Measurements from ENCODE around the gene HS1BP3. TPM values are rescaled to one million over a fixed set of nuclear protein-coding genes. Genes with fewer than 3 reads are reported as not detected.
A peak's percentile ranks its signal among the peaks of the same experiment; 100 is the strongest.

HS1BP3 gene
- polyA plus RNA-seq, 1 donor: 10.3 TPM

GRCh38 chr2:20617081-20617575 is 33.8 kb downstream of the HS1BP3 start:
- peak; percentile 58 for DNase-seq

DNA sequence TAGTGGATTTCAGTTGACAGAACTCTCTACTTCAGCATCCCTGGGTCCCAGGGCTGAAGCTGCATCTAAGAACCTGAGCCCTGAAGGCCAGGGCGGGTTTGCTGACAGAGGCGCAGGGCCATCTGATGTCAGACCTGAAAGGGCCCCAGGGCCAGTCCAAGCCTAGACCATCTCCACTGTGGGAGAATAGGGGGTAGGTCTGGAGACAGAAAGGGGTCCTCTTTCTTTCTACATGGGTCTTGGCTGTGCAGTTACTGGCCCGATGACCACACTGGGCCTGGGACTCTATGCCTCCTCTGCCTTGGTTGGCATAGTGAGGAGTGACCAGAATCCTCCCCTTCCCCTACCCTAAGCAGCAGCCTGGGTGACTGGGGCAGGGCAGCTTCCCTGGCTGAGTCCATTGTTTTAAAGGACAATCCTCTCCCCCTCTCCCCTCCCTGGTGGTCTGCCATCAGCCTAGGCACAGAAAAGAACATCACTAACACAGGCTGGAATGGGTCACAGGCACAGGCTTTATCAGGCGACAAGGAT is 34.5 kb downstream of the HS1BP3 start:
- DNase-seq: no peak

DNA sequence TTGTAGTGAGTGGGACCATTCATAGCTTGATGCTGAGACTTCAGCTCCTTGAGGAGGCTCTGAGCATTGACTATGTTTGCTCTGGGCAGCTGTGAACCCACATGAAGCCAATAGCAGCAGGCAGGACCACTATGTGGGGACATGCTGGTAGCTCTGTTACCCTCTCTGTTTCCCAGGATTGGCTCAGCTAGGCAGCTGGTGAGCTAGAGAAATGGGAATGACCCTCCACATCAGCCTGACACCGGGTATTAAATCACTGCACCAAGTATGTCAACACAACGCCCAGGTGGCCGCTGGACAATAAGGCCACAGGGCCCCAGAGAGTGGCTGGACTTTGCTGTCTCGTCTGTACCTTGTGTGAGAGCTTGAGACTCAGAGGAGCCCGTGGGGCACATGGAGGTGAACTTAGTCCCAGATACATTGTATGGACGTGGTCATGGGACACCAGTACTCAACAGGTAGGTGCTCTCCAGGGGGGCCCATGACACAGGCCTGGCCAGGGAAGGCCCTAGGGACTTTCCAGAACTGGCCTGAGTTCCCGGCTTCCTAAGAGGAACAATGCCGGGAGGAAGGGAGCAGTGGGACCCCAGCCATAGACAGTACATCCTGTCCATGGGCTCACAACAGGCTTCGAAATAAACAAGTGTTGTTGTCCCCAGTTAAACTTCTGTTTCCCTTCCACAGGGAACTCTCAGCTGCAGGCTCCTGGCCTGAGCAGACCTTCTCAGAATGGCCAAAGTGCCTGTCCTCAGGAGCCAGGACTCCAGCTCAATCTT is 35.2 kb downstream of the HS1BP3 start:
- DNase-seq: no peak

- no peak for DNase-seq
These were observed 35.8 kb downstream of the HS1BP3 start for GRCh38 chr2:20615068-20615465.

GRCh38 chr2:20614201-20615067 is 36.5 kb downstream of the HS1BP3 start:
- DNase-seq: no peak

DNA sequence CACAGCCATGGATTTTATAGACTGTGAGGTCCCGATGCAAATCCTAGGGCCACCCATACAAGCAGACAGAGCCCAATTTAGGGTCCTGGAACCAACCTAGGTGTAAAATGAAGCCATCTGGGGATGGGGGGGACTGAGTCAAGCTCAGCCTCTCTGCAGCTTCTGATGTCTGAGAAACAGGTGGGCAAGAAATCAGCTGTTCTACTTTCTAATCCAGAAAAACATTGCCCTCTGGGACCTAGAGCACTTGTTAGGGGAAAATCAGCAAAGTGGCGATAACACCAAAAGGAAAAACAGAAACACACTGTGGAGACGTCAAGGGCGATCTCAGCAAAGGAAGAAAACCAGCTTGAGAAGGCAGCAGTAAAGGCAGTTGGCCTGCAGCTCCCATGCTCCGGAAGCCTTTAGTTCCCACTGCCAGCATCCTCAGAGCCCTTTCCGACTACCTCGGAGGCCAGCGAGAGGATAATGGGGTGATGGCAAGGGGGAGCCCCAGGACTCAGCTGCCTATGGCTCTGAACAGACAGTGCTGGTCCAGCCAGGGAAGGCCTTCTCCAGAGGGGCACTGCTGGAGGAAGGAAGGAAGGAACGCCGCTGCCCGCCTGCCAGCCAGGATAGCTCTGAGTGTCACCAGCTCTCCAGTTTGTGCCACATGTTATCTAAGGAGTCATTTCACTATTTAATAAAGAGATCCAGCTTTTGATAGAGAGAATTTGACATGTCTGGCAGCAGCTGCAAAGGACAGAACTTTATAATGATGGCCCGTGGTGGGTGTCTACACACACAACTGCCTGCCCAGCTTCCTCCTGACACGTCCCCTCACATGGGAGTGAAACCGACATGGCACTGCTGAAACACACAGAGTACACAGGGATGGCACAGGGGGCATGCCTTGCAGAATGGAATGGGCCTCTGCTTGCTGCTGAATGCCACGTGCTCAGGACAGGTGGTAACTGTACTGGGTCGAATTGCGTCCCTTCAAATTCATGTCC is 37.7 kb downstream of the HS1BP3 start:
- DNase-seq: no peak

DNA sequence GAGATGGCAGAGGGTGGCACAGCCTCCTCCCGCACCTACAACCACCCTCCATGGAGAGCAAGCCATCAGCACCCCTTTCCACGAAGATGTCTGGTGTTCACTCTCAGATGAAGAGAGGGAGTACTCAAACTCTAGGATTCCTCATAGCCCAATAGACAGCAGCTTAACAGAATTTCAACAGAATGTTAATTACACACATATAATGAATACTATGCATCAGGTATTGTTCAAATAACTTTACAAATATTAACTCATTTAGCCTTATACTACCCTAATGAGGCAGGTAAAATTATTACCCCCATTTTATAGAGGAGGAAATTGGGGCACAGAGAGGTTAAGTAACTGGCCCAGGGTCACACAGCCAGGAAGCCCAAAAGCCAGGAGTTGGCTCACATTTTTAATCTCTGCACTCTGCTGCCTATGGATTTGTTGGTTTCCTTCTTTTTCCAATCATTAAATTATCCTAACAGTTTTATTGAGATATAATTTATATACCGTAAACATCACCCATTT is 39.0 kb downstream of the HS1BP3 start:
- DNase-seq: no peak

DNA sequence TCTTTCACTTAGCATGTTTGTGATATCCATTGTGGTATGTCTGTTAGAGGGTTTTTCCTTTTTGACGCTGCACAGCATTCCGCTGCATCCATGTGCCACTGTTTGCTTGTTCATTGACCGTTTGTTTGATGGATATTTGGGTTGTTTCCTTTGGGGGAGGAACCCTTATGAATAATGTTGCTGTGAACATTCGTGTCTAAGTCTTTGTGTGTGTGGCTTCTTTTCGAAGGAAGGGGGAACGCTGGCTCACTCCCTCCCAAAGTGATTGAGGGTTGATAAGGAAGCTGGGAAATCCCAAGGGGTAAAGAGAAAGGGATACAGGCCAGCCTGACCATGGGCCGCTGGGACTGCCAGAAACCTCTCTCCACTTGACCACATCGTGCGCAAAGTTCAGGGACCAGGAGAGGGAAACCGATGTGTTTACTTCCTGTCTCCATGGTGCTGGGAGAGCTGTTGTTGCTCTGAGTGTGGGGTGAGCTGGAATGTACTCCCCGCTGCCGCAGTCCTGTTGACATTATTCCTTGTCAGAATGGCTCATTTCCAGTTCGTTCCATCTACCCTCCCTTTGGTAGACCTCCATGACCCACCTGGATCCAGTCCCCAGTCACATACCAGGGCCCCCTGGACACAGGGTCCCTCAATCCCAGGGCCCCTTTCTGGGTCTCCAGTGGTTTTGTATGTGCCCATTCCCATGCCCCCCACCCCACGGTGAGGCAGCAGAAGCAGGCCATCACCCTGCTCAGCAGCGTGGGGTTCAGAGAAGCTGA is 39.6 kb downstream of the HS1BP3 start:
- peak; percentile 82 for DNase-seq

DNA sequence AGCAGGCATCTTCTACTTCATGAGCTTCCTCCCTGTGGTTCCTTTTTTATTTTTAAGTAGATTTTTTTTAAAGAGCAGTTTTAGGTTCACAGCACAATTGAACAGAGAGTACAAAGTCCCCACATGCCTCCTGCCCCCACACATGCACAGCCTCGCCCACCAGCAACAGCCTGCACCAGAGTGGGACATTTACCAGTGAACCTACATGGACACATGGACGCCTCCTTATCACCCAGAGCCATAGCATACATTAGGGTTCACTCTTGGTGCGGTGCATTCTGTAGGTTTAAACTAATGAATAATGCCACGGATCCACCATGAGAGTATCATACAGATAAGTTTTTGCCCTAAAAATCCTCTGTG is 40.9 kb downstream of the HS1BP3 start:
- DNase-seq: no peak

DNA sequence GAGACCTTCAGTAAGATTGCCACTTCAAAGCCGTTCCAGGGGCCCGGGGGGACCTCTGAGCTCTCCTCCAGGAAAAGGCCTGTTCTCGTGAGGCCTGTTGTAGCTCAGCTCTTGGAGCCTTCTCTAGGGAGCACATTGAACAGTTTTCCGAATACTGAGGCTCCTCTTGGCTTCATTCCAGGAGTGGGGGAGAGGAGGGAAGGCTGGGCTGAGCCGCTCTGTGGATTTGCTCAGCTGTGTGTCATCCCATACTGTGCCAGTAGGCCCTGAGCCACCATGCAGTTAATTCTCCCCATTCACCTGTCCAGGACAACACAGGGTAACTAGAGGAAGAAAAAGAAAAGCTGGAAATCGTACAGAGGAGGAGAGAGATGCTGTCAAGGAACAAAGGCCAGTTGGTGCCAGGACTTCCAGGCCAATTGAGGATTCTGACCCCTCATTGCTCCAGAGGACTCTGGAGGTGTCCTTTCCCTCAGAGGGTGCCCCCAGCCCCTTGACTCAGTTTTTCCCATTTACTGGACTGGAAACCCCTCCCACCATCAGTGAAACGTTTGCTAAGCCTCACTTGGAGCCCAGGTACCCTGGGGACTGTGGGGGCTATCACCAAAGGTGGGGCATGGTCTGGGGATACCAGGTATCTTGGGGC is 41.4 kb downstream of the HS1BP3 start:
- peak; percentile 66 for DNase-seq

DNA sequence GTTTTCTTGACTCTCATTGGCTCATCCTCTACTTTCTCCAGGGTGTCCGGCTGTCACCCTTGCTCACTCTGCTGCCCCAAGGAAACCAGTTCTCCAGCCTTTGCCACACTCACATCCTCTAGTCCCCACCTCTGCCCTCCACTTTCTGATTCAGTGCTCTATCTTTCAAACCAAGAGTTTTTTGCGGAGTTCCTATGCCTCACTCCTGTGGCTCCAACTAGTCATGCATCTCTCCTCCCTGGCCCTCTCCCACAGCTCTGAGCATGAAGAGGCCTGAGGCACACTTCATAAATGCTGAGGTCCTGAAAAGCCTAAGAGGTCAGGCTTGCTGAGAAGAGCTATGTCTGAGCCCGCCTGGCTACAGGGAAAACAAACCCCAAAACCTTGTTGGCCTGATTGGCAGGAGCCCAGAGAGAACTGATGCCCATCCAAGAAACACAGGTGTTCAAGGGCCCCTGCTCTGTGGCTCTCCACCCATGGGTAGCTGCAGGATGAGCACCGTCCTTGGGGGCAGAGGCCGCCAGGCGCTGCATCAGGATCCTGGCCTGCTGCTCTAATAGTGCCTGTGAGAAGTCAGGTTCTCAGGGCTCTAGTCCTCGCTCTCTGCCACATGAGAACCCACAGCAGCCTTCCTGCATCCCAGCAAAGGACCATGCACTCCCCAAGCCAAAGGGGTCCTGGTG is 42.1 kb downstream of the HS1BP3 start:
- no peak for DNase-seq

DNA sequence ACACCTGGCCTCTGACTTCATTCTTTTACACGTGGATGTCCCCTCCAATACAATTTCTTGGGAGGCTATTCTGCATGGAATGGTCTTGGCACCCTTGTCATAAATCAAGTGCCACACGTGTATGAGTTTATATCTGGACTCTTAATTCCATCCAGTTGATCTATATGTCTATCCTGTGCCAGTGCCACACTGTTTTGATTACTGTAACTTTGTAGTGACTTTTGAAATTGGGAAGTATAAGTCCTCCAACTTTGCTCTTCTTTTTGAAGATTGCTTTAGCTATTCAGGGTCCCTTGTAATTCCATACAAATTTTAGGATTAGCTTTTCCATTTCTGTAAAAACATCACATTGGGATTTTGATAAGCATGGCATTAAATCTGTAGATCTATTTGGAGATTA is 43.5 kb downstream of the HS1BP3 start:
- no peak for DNase-seq

DNA sequence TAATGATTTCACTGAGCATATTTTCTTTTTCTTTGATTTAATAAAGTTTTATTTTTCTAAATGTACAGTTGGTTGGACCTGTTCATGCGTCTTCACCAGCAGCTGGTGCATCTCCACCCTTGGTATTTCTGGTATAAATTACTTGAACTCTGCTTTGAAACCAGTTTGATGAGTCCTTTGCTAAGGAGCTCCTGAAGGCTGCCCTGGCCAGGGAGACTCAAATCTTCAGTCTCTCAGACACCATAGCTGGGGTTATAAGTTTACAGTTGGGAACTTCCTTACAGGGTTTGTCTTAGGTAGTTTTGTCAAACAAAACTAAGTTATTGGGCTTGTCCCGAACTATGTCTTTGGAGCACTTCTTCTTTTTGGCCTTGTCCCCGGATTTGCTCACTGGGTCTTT is 44.7 kb downstream of the HS1BP3 start:
- DNase-seq: no peak

DNA sequence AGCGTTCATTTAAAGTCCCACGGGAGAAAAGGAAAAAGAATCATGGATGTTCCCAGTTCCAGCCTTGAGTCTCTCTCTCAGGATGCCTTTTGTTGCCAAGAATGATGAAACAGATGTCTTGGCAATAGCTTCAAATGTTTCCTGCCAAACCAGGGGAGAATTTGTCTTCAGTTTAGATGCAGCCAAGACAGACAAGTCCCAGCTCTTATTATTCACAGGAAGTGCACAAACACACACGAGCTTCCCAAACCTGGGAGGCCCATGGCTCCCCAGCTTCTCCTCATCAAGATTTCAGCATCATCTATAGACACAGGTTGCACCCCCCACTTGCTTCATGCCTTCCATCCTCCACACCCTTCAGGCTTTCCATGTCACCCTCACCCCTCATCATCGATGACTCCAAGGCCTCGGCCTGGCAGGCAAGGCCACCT is 45.9 kb downstream of the HS1BP3 start:
- DNase-seq: peak; percentile 78

- DNase-seq: no peak
These were observed 46.4 kb downstream of the HS1BP3 start for GRCh38 chr2:20604401-20604911.

- DNase-seq: no peak
These were observed 47.1 kb downstream of the HS1BP3 start for GRCh38 chr2:20603791-20604190.

- DNase-seq: no peak
These were observed 48.1 kb downstream of the HS1BP3 start for GRCh38 chr2:20602803-20603202.

- no peak for DNase-seq
These were observed 50.1 kb downstream of the HS1BP3 start for GRCh38 chr2:20600756-20601325.

- no peak for DNase-seq
These were observed 50.9 kb downstream of the HS1BP3 start for GRCh38 chr2:20599861-20600461.

Data from hindlimb muscle (tissue), 1 donor.